Non-pigmented ciliary epithelial cell (primary cell): ENCODE measurements around the gene LGSN.
"Not testable (repeated sequence)": the region's sequence is repeated elsewhere in the genome, so short reads cannot be mapped to it uniquely, and the experiment has no call there.

Source experiments
- DNase-seq: peaks from one replicate; pipeline ENCODE4 v3.0.0-alpha.2; 2010; ENCODE audit warnings: low read depth

LGSN gene

GRCh38 chr6:63230511-63230910 lies 89.3 kb downstream of the LGSN start:
- not testable (repeated sequence) for DNase-seq

DNA sequence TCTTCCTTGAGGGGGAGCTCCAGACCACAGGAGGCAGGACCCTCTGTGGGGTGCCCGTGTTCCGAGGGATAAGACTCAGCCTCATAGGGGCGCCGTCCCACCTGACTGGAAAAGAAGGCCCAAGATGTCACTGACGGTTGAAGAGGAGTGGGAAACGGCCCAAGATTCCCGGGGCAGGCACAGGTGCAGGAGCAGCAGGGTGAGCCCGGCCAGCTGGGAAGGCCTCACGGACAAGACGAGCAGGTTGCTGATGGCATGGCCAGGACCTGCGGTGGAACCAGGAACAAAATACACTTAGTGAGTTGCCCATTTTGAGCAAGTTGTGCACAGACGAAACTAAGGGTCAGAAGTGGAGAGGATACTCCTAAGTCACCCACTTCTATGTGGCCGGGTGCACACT lies 89.8 kb downstream of the LGSN start:
- not testable (repeated sequence) for DNase-seq

- not testable (repeated sequence) for DNase-seq
Observed at GRCh38 chr6:63227928-63228894, 91.6 kb downstream of the LGSN start.

DNA sequence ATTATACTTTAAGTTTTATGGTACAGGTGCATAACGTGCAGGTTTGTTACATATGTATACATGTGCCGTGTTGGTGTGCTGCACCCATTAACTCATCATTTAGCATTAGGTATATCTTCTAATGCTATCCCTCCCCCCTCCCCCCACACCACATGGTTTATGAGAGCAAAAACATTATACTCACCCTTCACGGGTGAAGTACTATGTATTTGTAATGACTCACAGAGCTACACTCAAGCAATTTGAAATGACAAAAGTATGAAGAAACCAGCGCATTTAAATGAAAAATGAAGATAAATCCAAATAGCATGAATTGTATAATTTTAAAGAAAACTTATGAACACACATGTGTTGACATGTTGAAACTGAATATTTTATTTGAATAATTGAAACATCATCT lies 93.8 kb downstream of the LGSN start:
- DNase-seq: not testable (repeated sequence)
